K562 (cell line): ENCODE results near the gene GNAT2. TPM values are rescaled to one million over a fixed set of nuclear protein-coding genes. Genes with fewer than 3 reads are reported as not detected.

Source experiments
- ARHGAP35 ChIP-seq: fragments of 450-650 bp; IDR thresholded peaks from 2 replicates; pipeline ENCODE4 v1.6.1; 2018; ENCODE audit not compliant: partially characterized antibody
- CCNT2 ChIP-seq: IDR thresholded peaks from 2 replicates; pipeline ENCODE4 v1.6.1; 2011; ENCODE audit warnings: borderline replicate concordance, low read depth, mild to moderate bottlenecking, moderate library complexity, mixed read lengths, low read length; ENCODE audit not compliant: insufficient read length; ENCODE audit errors: extremely low read depth
- CEBPB ChIP-seq: fragments of 450-650 bp; IDR thresholded peaks from 2 replicates; pipeline ENCODE4 v1.6.1; 2016; ENCODE audit warnings: missing genetic modification characterization, missing compliant biosample characterization
- ETV5 ChIP-seq: sonication (generic); formaldehyde crosslinking; IDR thresholded peaks from 2 replicates; pipeline ENCODE4 v1.4.0; 2020; ENCODE audit warnings: low read depth, mild to moderate bottlenecking, missing genetic modification reagents
- KHSRP ChIP-seq: fragments of 450-650 bp; IDR thresholded peaks from 2 replicates; pipeline ENCODE4 v1.6.1; 2017
- KLF6 ChIP-seq: fragments of 250-450 bp; sonication (Bioruptor Pico); IDR thresholded peaks from 2 replicates; pipeline ENCODE4 v1.4.0; 2020; ENCODE audit warnings: mild to moderate bottlenecking, moderate library complexity, borderline replicate concordance
- MNT ChIP-seq, 2 experiments: fragments of 450-650 bp; conservative IDR thresholded peaks; 2 replicates each; pipeline ENCODE4 v1.6.1; 2017; ENCODE audit warnings: mild to moderate bottlenecking in 2 of 2, moderate library complexity in 2 of 2
- RAD51 ChIP-seq: fragments of 450-650 bp; IDR thresholded peaks from 2 replicates; pipeline ENCODE4 v1.7.1; 2016; ENCODE audit warnings: low read depth, mild to moderate bottlenecking, borderline replicate concordance
- RBM25 ChIP-seq: fragments of 200-400 bp; formaldehyde crosslinking; IDR thresholded peaks from 2 replicates; pipeline ENCODE4 v1.6.1; 2018; ENCODE audit warnings: low read length, low read depth, moderate library complexity; ENCODE audit not compliant: severe bottlenecking
- RBM39 ChIP-seq: fragments of 200-400 bp; formaldehyde crosslinking; optimal IDR thresholded peaks from 2 replicates; pipeline ENCODE3; 2018; ENCODE audit warnings: low read depth, low read length
- ZNF324 ChIP-seq: fragments of 250-450 bp; sonication (Bioruptor Pico); IDR thresholded peaks from 2 replicates; pipeline ENCODE4 v1.4.0; 2020; ENCODE audit warnings: mild to moderate bottlenecking
- ZNF398 ChIP-seq: fragments of 250-450 bp; sonication (Bioruptor Pico); IDR thresholded peaks from 2 replicates; pipeline ENCODE4 v1.8.0; 2021; ENCODE audit warnings: moderate library complexity, mild to moderate bottlenecking, inconsistent platforms
- ZNF561 ChIP-seq: fragments of 450-650 bp; formaldehyde crosslinking; conservative IDR thresholded peaks from 2 replicates; pipeline ENCODE4 v1.4.0; 2020; ENCODE audit warnings: mild to moderate bottlenecking, moderate library complexity
- ZNF778 ChIP-seq: fragments of 450-650 bp; formaldehyde crosslinking; IDR thresholded peaks from 2 replicates; pipeline ENCODE4 v1.4.0; 2020; ENCODE audit warnings: mild to moderate bottlenecking, moderate library complexity
- polyA plus RNA-seq, 8 experiments: library from polyadenylated mRNA; depleted of rRNA in 4 of 8; stranded (reverse) in 5 of 8; unstranded in 3 of 8; fragments of >200 nt; fragmentation: Nextera tagmentation in 2 of 8; fragmentation: Illumina TruSeq in 1 of 8; extraction: Ambion mirVana in 2 of 8; extraction: Trizol in 1 of 8; gene quantifications; 2 replicates each; pipeline versions ENCODE4 v1.2.1 to v1.2.3, GENCODE V29; 2011 to 2014; ENCODE audit warnings: inconsistent platforms in 1 of 8, missing spikeins in 1 of 8
- total RNA-seq, 7 experiments: library from RNA; depleted of rRNA in 6 of 7; stranded (reverse); fragments of >200 nt in 6 of 7; fragmentation: Illumina TruSeq in 2 of 7; extraction: Trizol in 2 of 7; gene quantifications; 2 replicates each; pipeline versions ENCODE4 v1.2.1 to v1.2.3, GENCODE V29; 2011 to 2021; ENCODE audit warnings: low replicate concordance in 1 of 7
- TF ChIP-seq, protein P1 (sequence below): fragments of 250-450 bp; sonication (Bioruptor Pico); IDR thresholded peaks from 2 replicates; pipeline ENCODE4 v1.4.0; 2020; ENCODE audit warnings: borderline replicate concordance
- TF ChIP-seq, protein P2 (sequence below), 2 experiments: fragments of 450-650 bp; IDR thresholded peaks; 2 replicates each; pipeline ENCODE4 v1.6.1; 2018; ENCODE audit warnings: mild to moderate bottlenecking in 2 of 2, low read depth in 1 of 2; ENCODE audit not compliant: partially characterized antibody in 2 of 2

GNAT2 gene
- total and polyA plus RNA-seq, 9 of the 15 experiments (the other 6 are each of a cell fraction or from before 2014, with no cell fraction given): 0.06 to 0.52 (median 0.24) TPM; not detected in 1

DNA sequence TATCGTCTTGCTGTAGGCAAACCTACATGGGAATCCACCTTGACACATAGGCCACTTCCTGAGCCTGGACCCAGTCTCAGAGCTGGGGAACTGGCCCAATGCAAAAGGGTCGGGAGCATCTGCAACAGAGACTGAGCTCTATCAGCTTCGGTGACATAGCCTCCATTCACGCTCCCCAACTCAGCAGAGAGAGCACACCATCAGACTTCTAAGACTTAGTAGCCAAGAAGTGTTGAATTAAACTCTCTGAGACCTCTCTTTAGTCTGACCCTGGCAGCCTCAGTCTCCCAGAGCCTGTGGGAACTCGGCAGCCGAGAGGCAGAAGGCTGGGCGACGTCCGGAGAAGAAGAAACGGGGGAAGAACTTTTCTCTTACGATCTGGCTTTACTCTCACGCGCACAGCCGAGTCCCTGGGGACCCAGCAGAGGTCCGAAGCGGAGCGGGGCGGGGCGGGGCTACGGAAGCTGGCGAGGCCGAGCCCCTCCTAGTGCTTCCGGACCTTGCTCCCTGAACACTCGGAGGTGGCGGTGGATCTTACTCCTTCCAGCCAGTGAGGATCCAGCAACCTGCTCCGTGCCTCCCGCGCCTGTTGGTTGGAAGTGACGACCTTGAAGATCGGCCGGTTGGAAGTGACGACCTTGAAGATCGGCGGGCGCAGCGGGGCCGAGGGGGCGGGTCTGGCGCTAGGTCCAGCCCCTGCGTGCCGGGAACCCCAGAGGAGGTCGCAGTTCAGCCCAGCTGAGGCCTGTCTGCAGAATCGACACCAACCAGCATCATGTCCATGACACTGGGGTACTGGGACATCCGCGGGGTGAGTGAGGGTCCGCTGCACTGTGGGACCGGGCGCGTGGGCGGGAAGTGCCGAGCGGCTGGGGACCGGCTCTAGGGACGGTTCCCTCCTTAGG lies 36.5 kb upstream of the GNAT2 start, which contains the start of gene GSTM4 (continued):
- TF ChIP-seq RBM39: no peak
- TF ChIP-seq, protein P1, sequence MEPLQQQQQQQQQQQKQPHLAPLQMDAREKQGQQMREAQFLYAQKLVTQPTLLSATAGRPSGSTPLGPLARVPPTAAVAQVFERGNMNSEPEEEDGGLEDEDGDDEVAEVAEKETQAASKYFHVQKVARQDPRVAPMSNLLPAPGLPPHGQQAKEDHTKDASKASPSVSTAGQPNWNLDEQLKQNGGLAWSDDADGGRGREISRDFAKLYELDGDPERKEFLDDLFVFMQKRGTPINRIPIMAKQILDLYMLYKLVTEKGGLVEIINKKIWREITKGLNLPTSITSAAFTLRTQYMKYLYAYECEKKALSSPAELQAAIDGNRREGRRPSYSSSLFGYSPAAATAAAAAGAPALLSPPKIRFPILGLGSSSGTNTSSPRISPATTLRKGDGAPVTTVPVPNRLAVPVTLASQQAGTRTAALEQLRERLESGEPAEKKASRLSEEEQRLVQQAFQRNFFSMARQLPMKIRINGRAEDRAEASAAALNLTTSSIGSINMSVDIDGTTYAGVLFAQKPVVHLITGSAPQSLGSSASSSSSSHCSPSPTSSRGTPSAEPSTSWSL (CRISPR knock-in tag): no peak
- TF ChIP-seq RAD51: no peak
- no peak for TF ChIP-seq ARHGAP35
- TF ChIP-seq ETV5: peak; percentile 96
- no peak for TF ChIP-seq CEBPB (tag)
- TF ChIP-seq KHSRP: no peak
- no peak for TF ChIP-seq ZNF324 (CRISPR knock-in tag)
- TF ChIP-seq MNT (conservative IDR thresholded peaks at IDR 0.05): peak; percentile 62 to 84; a peak in 3 of 4 replicates
- TF ChIP-seq KLF6: no peak
- TF ChIP-seq, protein P2, sequence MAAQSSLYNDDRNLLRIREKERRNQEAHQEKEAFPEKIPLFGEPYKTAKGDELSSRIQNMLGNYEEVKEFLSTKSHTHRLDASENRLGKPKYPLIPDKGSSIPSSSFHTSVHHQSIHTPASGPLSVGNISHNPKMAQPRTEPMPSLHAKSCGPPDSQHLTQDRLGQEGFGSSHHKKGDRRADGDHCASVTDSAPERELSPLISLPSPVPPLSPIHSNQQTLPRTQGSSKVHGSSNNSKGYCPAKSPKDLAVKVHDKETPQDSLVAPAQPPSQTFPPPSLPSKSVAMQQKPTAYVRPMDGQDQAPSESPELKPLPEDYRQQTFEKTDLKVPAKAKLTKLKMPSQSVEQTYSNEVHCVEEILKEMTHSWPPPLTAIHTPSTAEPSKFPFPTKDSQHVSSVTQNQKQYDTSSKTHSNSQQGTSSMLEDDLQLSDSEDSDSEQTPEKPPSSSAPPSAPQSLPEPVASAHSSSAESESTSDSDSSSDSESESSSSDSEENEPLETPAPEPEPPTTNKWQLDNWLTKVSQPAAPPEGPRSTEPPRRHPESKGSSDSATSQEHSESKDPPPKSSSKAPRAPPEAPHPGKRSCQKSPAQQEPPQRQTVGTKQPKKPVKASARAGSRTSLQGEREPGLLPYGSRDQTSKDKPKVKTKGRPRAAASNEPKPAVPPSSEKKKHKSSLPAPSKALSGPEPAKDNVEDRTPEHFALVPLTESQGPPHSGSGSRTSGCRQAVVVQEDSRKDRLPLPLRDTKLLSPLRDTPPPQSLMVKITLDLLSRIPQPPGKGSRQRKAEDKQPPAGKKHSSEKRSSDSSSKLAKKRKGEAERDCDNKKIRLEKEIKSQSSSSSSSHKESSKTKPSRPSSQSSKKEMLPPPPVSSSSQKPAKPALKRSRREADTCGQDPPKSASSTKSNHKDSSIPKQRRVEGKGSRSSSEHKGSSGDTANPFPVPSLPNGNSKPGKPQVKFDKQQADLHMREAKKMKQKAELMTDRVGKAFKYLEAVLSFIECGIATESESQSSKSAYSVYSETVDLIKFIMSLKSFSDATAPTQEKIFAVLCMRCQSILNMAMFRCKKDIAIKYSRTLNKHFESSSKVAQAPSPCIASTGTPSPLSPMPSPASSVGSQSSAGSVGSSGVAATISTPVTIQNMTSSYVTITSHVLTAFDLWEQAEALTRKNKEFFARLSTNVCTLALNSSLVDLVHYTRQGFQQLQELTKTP (IDR thresholded peaks at IDR 0.05; ENCODE audit: low read depth in 1 of 2, partially characterized antibody in 2 of 2): peak in 1 of 2 experiments; percentile 27
- no peak for TF ChIP-seq CCNT2
- no peak for TF ChIP-seq ZNF778 (CRISPR knock-in tag)
- no peak for TF ChIP-seq ZNF561
- TF ChIP-seq RBM25: no peak
- no peak for TF ChIP-seq ZNF398 (CRISPR knock-in tag)
